Muscle layer of duodenum (tissue), 2 donors: ENCODE data around the gene ALOX5AP.

Experiments
- H3K27ac ChIP-seq: one replicate; pipeline ENCODE4 v1.7.0; 2013; ENCODE audit warnings: mild to moderate bottlenecking, low read length
- H3K27me3 ChIP-seq: one replicate; pipeline ENCODE4 v1.7.0; 2013; ENCODE audit warnings: low read depth, mild to moderate bottlenecking, control low read depth, low read length
- H3K36me3 ChIP-seq, 2 donors: one replicate each; pipeline ENCODE4 v1.7.0; 2013; ENCODE audit warnings: low read length in 2 of 2, control low read depth in 1 of 2, mild to moderate bottlenecking in 1 of 2; ENCODE audit not compliant: insufficient read depth in 2 of 2, control insufficient read depth in 1 of 2
- H3K4me1 ChIP-seq, 2 donors: one replicate each; pipeline ENCODE4 v1.7.0; 2013; ENCODE audit warnings: low read length in 2 of 2, mild to moderate bottlenecking in 2 of 2, control low read depth in 1 of 2, moderate library complexity in 1 of 2; ENCODE audit not compliant: insufficient read depth in 2 of 2, control insufficient read depth in 1 of 2
- H3K4me3 ChIP-seq, 2 donors: one replicate each; pipeline ENCODE4 v1.7.0; 2013; ENCODE audit warnings: low read length in 2 of 2, low read depth in 1 of 2, mild to moderate bottlenecking in 1 of 2
- H3K9me3 ChIP-seq, 2 donors: one replicate each; pipeline ENCODE4 v1.7.0; 2013; ENCODE audit warnings: low read length in 2 of 2, control low read depth in 1 of 2, mild to moderate bottlenecking in 1 of 2; ENCODE audit not compliant: control insufficient read depth in 1 of 2
- donor health status: healthy.

Gene ALOX5AP

DNA sequence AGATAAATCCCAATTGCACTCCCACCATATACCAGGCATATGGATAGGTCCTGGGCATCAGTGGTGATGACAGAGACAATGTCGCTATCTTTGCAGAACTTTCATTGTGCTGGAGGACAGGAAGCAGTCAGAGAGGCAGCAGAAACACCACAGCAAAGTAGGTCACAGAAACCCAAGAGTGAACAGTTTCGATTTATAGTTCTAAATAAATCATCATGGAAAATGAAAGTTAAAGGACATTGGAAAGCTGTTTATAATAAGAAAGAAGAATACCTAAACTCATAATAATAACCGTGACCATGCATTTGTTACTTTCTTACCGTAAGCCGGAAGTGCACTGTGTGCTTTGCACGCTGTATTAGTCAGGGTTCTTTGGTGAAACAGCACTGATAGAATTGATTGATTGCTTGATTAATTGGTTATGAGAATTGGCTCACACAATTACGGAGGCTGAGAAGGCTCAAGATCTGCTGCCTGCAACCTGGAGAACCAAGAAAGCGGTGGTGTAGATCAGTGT lies 38.9 kb downstream of the ALOX5AP start:
- Histone ChIP-seq H3K27me3 (no peaks in the 10 kb centered on the region), H3K4me3 (no peak overlapping the region), H3K4me1 (no peaks in the 10 kb centered on the region), H3K27ac (no peak overlapping the region), H3K9me3 (peaks cover 0 to 3% of the 10 kb centered on the region in 2 donors), H3K36me3 (no peaks in the 10 kb centered on the region)

DNA sequence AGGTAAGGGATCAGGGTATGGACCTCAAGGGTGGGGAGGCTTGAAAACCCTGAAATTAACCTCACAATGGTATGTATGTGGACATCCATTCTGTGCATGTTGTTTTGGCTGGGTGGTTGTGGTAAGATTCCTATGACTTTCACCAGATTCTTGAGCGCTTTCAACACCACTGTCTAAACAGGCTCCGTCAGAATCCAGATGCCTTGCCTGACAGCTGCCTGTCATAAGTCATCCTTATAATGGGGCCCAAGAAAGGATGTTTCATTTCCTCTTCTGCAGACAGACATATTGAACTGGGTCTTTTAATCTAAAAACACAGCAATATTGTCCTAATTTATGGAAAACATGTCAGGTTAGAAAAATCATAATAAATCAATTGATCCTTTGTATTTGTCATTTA lies 41.3 kb downstream of the ALOX5AP start:
- no peaks in the 10 kb centered on the region for H3K36me3 ChIP-seq
- no peaks in the 10 kb centered on the region for H3K27me3 ChIP-seq
- H3K27ac ChIP-seq, result no peak overlapping the region
- no peaks in the 10 kb centered on the region for H3K4me1 ChIP-seq
- peaks cover 0 to 2% of the 10 kb centered on the region in 2 donors for H3K9me3 ChIP-seq
- no peak overlapping the region for H3K4me3 ChIP-seq

DNA sequence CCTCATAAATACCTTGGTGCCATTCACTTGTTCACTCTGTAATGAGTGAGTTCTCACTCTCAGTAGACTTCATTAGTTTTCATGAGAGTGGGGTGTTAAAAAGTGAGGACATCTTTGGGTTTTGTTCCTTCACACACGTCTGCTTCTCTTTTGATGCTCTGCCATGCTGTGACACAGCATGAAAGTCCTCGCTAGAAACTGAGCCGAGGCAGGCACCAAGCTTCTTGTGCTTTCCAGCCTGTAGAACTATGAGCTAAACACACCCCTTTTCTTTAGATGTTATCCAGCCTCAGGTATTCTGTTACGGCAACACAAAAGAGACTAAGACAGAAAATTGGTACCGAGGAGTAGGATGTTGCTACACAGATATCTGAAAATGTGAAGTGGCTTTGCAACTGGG lies 43.7 kb downstream of the ALOX5AP start:
- H3K36me3 ChIP-seq, result no peaks in the 10 kb centered on the region
- no peaks in the 10 kb centered on the region for H3K9me3 ChIP-seq
- H3K27me3 ChIP-seq, result no peaks in the 10 kb centered on the region
- H3K4me1 ChIP-seq, result no peaks in the 10 kb centered on the region
- no peak overlapping the region for H3K27ac ChIP-seq
- no peak overlapping the region for H3K4me3 ChIP-seq

DNA sequence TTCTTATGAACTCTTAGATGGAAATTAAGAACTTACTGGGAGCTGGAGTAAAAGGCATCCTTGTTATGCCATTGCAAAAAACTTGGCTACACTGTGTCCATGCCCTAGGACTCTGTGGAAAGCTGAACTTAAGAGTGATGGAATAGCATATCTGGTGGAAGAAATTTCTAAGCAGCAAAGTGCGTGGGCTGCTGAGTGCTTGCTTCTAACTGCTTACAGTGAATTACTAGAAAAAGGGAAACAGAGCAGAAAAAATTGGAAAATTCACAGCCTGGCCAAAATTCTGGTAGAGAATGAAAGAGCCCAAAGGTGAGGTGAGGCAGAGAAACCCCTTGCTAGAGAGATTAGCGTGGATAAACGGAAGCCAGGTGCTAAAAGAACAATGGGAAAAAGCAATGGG lies 44.3 kb downstream of the ALOX5AP start:
- no peaks in the 10 kb centered on the region for H3K36me3 ChIP-seq
- H3K4me3 ChIP-seq, result no peak overlapping the region
- H3K4me1 ChIP-seq, result no peaks in the 10 kb centered on the region
- no peaks in the 10 kb centered on the region for H3K9me3 ChIP-seq
- H3K27me3 ChIP-seq, result no peaks in the 10 kb centered on the region
- H3K27ac ChIP-seq, result no peak overlapping the region

GRCh38 chr13:30780338-30780981 lies 45.1 kb downstream of the ALOX5AP start:
- no peaks in the 10 kb centered on the region for H3K4me1 ChIP-seq
- H3K4me3 ChIP-seq, result no peak overlapping the region
- no peaks in the 10 kb centered on the region for H3K27me3 ChIP-seq
- no peaks in the 10 kb centered on the region for H3K9me3 ChIP-seq
- H3K27ac ChIP-seq, result no peak overlapping the region
- H3K36me3 ChIP-seq, result no peaks in the 10 kb centered on the region

- H3K36me3 ChIP-seq, result no peaks in the 10 kb centered on the region
- no peaks in the 10 kb centered on the region for H3K27me3 ChIP-seq
- no peak overlapping the region for H3K4me3 ChIP-seq
- H3K27ac ChIP-seq, result no peak overlapping the region
- H3K4me1 ChIP-seq, result no peaks in the 10 kb centered on the region
- no peaks in the 10 kb centered on the region for H3K9me3 ChIP-seq
Observed at GRCh38 chr13:30785191-30785850, 50.0 kb downstream of the ALOX5AP start.

DNA sequence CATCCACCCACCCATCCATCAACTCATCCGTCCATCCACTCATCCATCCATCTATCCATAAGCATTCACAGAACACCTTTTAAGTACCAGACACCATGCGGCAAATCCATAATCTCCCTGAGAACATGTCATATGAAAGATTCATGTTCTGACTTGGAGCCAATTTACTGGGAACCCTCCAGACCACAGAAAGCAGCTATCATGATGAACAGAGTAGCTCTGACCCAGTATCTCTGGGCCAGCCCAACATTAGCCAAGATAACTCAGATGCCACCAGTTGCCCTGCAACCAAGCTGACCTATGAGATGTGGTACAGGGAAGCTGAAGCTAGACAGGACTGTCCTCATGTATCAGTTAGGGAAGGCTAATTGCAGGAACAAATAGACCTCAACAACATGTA lies 51.3 kb downstream of the ALOX5AP start:
- H3K36me3 ChIP-seq, result no peaks in the 10 kb centered on the region
- peaks cover 1 to 5% of the 10 kb centered on the region in 2 donors for H3K4me1 ChIP-seq
- H3K4me3 ChIP-seq, result no peak overlapping the region
- no peak overlapping the region for H3K27ac ChIP-seq
- H3K27me3 ChIP-seq, result no peaks in the 10 kb centered on the region
- H3K9me3 ChIP-seq, result no peaks in the 10 kb centered on the region

- no peaks in the 10 kb centered on the region for H3K36me3 ChIP-seq
- H3K4me1 ChIP-seq, result peaks cover 13 to 18% of the 10 kb centered on the region in 2 donors
- no peak overlapping the region for H3K27ac ChIP-seq
- H3K27me3 ChIP-seq, result no peaks in the 10 kb centered on the region
- no peak overlapping the region for H3K4me3 ChIP-seq
- H3K9me3 ChIP-seq, result no peaks in the 10 kb centered on the region
Observed at GRCh38 chr13:30787738-30788525, 52.6 kb downstream of the ALOX5AP start.

DNA sequence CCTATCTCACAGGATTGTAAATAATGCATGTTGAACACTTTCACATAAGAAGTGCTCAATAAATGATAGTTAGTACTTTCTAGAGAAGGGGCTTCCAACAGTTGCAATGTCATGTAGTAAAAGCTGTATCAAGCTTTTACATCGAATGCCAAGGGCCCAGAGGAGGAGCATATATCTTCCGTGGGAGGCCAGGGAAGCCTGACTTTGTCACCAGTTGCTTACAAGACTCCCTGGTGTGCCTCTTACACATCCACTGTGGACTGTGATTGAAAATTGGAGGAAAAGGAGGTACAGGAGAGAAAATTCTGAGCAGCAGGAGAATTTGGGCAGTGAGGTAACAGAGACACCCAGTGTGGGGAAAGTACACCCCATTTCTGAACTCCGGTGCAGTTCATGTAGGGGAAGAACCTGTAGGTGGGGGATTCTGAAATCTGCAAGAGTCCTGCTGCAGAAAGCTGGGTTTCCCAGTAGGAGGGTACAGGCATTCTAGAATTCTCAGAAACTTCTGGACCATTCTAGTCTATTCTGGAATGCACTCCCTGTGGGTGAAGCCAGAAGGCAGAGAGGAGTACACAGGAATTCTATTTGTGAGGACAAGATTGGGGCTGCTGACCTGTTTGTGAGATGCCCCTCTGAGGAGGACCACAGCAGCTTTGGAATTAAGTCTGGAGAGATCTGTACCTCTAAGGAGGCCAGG lies 54.0 kb downstream of the ALOX5AP start:
- H3K9me3 ChIP-seq, result no peaks in the 10 kb centered on the region
- no peaks in the 10 kb centered on the region for H3K36me3 ChIP-seq
- H3K27ac ChIP-seq, result no peak overlapping the region
- H3K4me3 ChIP-seq, result no peak overlapping the region
- H3K27me3 ChIP-seq, result no peaks in the 10 kb centered on the region
- H3K4me1 ChIP-seq, result peaks cover 16 to 18% of the 10 kb centered on the region in 2 donors

- H3K4me1 ChIP-seq, result peaks cover 16 to 18% of the 10 kb centered on the region in 2 donors
- H3K27ac ChIP-seq, result no peak overlapping the region
- H3K27me3 ChIP-seq, result no peaks in the 10 kb centered on the region
- no peaks in the 10 kb centered on the region for H3K36me3 ChIP-seq
- no peak overlapping the region for H3K4me3 ChIP-seq
- no peaks in the 10 kb centered on the region for H3K9me3 ChIP-seq
Observed at GRCh38 chr13:30790592-30790991, 55.2 kb downstream of the ALOX5AP start.
